GM18868 (cell line): ENCODE data around the gene INPP5A.
"Not testable (repeated sequence)": the region's sequence is repeated elsewhere in the genome, so short reads cannot be mapped to it uniquely, and the experiment has no call there.

Experiments used
- ATAC-seq: cut with Tn5 transposase; IDR thresholded peaks from one replicate; pipeline ENCODE4 v1.9.1; 2021; ENCODE audit warnings: mild to moderate bottlenecking, moderate library complexity; ENCODE audit not compliant: unreplicated experiment

Gene INPP5A

DNA sequence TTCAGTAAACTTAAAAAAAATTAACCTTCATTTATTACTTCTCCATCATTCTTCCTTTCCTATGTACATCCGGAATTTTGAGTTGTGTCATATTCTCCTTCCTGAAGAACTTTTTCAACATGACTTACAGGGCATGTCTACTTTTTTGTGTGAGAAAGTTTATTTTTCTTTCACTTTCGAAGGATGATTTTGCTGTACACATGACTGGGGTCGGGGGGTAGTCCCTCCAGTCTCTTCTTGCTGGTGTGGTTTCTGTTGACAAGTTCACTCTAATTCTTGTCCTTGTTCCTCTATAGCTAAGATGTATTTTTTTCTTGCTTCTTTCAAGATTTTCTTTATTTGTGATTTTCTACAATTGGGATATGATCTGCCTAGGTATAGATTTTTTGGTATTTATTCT is 55.8 kb downstream of the INPP5A start:
- peak; percentile 84 for ATAC-seq

DNA sequence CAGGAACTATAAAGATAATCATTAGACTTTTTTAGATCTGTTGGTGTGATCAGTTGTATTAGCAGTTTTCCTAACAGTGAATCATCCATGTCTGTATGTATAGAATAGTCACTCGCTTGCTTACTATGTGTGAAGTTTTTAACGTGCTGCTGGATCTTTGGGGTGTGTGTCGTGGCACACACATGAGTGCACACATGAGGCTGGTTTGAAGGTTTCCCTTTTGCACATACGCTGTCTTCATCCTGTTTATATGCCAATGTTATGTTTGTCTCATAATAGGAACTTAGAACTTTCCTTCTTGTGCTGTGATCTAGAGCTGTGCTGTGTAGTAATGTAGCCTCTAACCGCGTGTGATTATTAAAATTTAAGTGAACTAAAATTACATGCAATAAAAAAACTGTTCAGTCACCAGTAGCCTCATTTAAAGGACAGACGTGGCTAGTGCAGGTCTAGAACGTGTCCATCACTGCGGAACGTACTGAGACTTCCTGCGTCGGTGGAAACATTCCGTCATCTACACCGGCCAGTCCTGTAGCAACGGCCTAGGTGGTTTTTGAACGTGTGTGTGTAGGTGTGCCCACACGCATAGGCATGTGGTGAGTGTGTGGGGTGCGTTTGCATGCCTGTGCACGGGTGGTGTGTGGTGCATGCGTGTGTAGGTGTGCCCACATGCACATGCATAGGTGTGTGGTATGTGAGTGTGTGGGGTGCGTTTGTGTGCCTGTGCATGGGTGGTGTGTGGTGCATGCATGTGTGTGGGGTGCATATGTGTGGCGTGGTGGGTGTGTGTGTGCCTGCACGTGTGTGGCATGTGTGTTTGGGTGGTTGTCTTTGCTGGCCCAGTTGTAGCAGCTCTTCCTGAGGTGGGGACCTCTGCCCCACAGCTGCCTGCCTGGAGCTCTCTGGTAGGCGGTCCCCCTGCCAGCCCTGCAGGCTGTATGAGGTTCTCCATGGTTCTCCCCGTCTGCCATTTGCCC is 56.6 kb downstream of the INPP5A start:
- ATAC-seq = peak; percentile 47

DNA sequence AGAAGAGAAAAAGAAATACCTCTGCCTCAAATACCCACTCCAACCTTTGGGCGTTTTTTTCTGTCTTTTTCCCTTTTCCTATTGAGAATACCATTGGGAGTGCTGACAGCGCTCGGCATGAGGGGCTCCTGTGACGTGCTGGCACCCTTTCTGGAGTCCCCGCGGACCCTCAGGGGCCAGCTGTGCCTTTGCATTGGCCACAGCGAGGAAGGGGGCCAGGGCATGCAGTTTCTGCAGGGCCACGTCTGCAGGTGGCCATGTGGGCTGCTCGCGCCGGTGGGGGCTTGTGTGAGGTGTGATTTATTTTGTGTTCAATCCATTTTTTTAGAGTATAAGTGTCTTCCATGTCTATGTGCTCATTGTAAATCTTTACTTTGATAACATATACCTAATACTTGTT is 57.4 kb downstream of the INPP5A start:
- ATAC-seq = no peak

DNA sequence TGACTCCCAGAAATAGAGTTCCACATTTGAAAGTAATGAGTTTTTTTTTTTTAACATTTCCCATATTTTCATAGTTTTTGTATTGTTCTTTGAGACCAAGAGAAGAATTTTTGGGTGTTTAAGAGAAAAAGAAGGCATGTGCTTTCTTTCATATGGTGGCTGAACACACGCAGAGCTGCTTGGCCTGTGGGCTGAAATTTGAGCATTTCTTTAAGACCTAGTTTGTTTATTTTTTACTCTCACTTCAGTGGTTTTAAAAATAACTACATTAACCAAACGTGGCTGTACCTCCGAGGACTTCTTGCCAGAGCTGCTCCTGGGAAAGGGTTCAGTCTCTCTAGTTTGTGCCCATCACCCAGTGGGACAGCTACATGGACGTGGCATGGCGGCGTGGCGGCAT is 58.3 kb downstream of the INPP5A start:
- ATAC-seq = no peak

DNA sequence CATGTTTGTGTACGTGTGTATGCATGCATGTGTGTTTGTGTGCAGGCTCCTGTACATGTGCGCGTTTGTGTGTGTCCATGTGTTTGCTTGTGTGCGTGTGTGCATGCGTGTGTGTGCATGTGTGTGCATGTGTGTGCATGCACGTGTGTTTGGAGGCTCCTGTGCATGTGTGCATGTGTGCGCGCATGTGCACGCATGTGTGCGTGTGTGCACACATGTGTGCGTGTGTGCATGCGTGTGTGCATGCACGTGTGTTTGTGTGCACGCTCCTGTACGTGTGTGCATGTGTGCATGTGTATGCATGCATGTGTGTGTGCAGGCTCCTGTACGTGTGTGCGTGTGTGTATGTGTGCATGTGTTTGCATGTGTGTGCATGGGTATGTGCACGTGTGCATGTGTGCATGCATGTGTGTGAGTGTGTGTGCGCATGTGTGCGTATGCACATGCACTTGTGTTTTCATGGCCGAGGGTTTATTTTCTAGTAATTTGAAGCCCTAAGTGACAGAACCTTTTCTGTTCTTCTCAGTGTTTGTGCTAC is 59.2 kb downstream of the INPP5A start:
- ATAC-seq = no peak

DNA sequence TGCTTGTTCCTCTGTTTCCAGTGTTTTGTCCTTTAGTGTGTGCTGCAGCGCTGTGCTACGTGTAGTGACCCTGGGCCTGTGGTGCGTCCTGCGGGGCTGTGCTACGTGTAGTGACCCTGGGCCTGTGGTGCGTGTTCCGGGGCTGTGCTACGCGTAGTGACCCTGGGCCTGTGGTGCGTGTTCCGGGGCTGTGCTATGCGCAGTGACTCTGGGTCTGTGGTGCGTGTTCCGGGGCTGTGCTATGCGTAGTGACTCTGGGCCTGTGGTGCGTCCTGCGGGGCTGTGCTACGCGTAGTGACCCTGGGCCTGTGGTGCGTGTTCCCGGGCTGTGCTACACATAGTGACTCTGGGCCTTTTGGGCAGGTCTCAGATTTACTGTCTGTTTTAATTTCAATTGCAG is 60.1 kb downstream of the INPP5A start:
- ATAC-seq = no peak

DNA sequence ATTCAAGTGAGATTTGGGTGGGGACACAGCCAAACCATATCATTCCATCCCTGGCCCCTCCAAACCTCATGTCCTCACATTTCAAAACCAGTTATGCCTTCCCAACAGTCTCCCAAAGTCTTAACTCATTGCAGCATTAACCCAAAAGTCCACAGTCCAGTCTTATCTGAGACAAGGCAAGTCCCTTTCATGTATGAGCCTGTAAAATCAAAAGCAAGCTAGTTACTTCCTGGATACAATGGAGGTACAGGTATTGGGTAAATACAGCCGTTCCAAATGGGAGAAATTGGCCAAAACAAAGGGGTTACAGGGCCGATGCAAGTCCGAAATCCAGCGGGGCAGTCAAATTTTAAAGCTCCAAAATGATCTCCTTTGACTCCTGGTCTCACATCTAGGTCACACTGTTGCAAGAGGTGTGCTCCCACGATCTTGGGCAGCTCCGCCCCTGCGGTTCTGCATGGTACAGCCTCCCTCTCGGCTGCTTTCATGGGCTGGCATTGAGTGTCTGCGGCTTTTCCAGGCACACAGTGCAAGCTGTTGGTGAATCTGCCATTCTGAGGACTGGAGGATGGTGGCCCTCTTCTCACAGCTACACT is 61.5 kb downstream of the INPP5A start:
- ATAC-seq = not testable (repeated sequence)

DNA sequence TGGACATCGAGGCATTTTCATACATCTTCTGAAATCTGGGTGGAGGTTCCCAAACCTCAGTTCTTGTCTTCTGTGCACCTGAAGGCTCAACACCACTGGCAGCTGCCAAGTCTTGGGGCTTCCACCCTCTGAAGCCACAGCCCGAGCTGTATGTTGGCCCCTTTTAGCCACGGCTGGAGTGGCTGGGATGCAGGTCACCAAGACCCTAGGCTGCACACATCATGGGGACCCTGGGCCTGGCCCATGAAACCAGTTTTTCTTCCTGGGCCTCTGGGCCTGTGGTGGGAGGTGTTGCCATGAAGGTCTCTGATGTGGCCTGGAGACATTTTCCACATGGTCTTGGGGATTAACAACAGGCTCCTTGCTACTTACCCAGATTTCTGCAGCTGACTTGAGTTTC is 62.1 kb downstream of the INPP5A start:
- ATAC-seq = no peak

DNA sequence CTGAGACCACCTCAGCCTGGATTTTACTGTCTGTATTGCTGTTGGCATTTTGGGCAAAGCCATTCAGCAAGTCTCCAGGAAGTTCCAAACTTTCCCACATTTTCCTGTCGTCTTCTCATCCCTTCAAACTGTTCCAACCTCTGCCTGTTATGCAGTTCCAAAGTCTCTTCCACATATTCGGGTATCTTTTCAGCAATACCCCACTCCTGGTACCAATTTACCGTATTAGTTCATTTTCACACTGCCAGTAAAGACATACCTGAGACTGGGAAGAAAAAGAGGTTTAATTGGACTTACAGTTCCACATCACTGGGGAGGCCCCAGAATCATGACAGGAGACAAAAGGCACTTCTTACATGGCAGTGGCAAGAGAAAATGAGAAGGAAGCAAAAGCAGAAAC is 62.8 kb downstream of the INPP5A start:
- no peak for ATAC-seq

DNA sequence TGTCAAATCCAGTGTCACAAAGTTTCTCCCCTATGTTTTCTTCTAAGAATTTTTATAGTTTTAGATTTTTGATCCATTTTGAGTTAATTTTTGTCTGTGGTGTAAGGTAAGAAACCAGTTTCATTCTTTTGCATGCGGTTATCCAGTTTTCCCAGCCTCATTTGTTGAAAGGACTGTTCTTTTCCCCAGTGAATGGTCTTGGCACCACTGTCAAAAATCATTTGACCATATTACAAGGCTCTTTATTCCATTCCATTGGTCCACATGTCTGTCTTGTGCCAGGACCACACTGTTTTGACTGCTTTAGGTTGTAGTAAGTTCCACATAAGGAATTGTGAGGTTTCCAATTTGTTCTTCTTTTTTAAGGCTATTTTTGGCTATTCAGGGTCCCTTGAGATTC is 64.0 kb downstream of the INPP5A start:
- ATAC-seq = no peak

DNA sequence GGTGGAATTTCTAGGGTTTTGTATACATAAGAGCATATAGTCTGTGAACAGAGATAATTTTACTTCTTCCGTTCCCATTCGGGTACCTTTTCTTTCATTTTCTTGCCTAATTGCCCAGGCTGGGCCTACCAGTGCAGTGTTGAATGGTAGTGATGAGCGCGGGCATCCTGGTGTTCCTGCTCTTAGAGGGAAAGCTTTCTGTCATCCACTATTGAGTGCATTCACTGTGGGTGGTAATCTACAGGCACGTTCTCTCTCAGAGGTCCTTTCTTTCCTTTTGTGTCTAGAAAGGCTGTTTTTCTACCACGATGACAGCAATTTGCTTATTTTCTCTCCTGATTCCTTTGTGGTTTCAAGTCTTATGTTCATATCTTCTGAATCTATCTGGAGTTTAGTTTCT is 65.0 kb downstream of the INPP5A start:
- ATAC-seq = no peak

DNA sequence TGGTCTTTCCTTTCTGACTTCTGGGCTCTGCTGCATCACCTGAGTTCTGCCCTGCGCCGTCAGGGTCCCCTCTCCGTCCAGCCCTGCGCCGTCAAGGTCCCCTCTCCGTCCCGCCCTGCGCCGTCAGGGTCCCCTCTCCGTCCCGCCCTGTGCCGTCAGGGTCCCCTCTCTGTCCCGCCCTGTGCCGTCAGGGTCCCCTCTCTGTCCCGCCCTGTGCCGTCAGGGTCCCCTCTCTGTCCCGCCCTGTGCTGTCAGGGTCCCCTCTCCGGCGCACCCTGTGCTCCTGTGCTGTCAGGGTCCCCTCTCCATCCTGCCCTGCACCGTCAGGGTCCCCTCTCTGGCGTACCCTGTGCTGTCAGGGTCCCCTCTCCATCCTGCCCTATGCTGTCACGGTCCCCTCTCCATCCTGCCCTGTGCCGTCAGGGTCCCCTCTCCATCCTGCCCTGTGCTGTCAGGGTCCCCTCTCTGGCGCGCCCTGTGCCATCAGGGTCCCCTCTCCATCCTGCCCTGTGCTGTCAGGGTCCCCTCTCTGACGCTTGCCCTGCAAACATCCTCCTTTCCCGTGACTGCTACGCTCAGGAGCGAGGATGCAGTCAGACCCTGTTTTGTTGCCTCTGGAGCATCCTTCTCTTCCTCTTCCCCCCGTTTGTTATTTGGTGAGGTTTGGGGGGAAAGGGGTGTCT is 66.4 kb downstream of the INPP5A start:
- no peak for ATAC-seq

DNA sequence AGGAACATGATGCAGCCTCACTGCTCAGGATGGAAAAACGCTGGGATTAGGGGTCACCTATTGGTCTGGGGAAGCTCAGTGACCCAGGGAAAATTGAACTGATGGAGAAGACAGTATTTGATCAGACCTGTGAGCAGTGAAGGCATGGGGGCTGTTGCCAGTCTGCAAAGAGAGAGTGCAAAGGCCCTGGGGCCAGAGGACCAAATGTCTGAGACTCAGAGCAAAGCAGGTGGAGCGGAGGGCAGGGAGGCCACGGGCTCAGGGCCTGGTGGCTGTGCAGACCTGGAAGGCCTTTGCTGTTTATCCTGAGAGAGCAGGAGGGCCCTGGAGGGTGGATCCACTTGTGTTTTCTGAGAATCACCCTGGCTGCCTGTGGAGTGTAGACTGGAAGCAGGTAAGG is 67.1 kb downstream of the INPP5A start:
- ATAC-seq = no peak

DNA sequence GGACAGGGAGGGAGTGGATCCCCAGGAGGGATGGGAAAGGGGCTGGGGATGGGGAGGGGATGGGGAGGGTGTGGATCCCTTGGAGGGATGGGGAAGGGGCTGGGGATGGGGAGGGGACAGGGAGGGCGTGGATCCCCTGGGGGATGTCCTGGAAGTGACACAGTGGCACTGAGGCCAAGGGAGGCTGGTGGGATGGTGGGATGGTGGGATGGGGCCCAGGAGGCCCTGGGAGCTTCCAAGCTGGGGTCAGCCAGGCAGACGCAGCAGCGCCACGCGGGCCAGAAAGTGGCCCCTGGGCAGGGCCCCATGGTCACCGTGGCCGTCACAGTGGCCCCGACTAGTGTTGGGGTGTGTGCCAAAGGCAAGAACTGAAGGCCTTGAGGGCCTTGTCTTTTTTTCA is 67.8 kb downstream of the INPP5A start:
- no peak for ATAC-seq

DNA sequence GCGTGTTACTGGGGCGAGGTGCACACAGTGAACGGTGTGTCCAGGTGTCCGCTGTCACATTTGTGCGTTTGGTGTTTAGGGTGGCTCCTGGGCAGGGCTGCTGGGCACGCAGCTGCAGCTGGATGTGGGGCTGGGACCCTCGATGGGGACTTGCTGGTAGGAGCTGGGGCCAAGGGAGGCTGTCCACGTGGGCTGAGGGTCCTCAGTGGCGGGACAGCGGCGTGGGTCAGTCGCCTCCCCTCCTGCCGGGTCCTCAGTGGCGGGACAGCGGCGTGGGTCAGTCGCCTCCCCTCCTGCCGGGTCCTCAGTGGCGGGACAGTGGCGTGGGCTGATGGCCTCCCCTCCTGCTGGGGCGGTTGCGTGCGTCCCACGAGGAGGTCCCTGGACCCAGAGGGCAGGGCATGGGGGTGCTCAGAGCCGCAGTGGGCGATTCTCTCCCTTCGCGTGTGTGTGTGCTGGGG is 68.5 kb downstream of the INPP5A start:
- ATAC-seq = no peak

DNA sequence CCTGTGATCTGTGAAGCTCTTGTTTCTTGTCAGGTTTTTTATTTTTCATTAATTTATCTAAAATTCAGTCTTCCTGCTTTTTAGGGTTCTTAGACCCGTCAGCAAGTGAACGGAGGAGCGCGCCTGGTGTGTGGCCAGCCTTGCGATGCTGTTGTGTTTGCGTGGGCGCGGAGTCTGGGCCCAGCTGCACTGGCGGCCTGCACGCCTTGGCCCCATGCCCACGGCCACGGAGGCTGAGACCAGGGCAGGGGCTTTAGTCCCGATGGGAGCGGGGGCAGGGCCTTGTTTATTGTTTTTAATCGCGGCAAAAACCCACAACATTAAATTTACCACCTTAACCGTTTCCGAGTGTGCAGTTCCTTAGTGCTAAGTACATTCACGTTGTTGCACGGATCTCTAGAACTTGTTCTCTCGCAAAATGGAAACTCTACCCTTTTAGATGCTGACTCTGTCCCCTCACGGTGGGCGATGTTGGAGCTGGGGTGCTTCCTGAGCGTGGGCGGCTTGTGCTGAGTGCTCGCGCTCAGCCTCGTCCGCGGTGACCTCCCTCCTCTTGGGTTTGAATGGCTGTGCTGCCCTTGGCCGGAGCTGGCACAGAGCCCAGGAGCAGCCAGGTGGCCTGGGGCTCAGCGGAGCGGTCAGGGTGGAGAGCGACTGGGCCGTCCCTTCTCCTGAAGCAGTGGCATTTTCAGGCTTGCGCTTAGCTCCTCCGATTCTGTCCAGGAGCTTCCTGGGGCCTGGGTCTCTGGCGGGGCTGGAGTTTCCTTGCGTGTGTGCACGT is 69.1 kb downstream of the INPP5A start:
- ATAC-seq = no peak

DNA sequence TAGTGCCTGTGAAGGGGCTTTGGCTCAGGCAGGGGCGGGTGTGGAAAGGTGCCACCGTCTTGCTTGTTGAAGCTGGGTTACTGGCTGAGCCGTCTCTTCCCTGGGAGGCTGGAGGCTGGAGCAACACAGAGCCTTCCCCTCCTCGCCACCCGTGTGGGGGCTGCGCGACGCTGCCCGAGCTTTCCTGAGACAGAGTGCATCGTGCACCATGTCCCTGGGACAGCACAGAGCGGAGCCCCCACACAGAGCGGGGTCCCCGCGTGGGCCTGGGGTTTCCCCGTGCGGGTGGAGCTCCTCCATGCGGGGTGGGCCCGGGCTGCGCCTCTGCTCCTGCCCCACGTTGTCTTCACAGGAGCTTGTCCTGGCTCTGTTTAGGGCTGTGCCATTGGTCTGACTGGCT is 69.9 kb downstream of the INPP5A start:
- ATAC-seq = no peak

DNA sequence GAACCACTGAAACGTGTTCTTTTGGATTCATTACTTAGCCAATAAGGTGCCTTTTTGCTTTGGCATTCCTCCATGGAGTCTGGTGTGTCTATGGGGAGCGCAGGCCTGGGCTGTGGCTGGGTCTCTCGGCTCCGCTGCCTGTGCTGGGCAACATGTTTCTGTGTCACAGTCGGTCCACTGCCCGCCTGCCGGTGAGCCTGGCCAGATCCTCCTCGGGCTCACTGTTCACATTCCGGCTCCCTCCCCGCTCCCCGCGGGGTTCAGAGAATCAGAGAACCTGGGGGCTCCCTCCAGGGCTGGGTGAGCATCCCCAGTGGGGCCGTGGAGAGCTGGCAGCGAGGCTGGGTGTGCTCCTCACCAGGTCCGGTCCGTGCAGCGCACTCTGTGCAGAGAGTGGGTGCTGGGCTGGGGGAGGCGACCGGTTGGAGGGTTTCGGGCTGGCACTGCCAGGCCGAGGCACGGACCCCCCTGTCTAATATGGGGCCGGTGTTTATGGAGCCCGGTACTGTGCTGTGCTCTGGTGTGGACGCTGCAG is 70.4 kb downstream of the INPP5A start:
- no peak for ATAC-seq

DNA sequence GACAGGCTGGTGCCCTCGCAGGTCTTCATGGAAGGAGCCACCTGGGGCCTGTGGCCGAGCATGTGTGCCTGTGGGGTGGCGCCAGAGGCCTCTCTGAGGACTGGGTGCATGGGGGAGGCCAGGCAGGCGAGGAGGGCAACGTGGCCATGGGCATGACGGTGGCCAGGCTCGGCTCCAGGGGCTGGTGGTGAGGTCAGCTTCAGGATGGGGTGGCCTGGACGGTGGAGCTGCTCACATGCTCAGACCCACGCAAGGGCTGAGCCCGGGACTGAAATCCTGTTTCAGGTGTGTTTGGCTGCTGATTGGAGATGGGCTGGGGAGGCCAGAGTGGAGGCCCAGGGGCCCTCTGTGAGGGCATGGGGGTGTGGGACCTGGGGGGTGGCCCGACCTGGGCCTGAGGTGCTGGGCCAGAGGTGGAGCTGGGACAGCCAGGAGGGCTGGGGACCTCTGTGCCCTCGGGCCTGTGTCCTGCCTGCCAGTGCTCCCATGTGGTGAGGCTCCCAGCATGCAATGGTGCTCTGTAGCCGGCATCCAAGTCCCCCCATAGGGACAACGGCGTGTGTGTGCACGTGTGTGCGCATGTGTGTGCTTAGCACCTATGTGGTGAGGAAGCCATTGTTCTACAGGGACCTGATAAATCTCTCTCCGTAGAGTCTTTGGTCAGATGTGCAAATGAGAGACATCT is 71.1 kb downstream of the INPP5A start:
- ATAC-seq = no peak

DNA sequence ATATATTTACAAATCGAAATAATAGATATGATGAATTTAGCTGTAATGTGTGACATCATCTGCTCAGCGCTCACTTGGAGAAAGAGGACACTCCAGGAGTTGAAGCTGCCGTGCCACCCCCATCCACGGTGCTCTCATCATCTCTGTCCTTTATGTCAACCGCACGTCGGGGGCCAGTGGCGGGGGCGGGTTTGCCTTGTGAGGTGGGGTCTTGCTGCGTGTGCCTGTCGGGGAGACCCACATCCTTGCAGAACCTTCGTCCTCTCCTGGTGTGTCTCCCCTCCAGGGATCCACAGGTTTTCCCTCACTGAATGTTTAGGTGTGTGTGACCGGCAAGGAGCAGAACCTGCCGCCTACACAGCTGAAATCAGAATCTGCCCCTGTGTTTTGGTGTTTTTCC is 71.6 kb downstream of the INPP5A start:
- no peak for ATAC-seq
